Measurements from ENCODE around the gene ZXDB.
"Not testable (repeated sequence)": the region's sequence is repeated elsewhere in the genome, so short reads cannot be mapped to it uniquely, and the experiment has no call there.

The ZXDB gene

GRCh38 chrX:57591284-57592159, at the start of gene ZXDB:
TSS of gene ZXDB (plus strand) at chrX:57592011. CDS start at chrX:57592049, 38 bp downstream.
- not testable (repeated sequence) for DNase-seq

DNA sequence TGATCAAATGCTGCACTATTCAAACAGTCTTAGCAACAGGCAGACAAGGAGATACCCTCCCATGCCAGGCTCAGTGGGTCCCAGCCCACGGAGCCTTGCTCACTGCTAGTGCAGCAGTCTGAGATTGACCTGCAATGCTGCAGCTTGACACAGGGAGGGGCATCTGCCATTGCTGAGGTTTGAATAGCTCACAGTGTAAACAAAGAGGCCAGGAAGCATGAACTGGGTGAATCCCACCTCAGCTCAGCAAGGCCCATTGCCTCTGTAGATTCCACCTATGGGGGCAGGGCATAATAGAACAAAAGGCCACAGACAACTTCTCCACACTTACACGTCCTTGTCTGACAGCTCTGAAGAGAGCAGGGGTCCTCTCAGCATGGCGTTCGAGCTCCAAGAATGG, 26.6 kb upstream of the ZXDB start:
- DNase-seq, result no peak

- DNase-seq, result no peak
Measured at GRCh38 chrX:57573754-57574153, 18.1 kb upstream of the ZXDB start.

DNA sequence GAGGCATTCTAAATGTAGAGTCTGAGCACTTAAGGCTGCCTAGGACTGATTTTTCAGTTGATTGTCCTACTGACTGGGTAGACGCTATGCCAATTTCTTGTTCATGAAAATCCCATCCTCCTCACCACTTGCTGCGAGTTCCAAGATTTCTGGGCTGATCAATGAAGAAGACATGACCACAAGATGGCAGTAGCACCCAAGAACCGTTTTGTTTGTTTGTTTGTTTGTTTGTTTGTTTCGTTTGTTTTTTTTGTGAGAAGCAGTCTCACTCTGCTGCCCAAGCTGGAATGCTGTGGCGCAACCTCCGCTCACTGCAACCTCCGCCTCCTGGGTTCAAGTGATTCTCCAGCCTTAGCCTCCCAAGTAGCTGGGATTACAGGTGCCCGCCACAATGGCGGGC, 8.9 kb upstream of the ZXDB start:
- not testable (repeated sequence) for DNase-seq

DNA sequence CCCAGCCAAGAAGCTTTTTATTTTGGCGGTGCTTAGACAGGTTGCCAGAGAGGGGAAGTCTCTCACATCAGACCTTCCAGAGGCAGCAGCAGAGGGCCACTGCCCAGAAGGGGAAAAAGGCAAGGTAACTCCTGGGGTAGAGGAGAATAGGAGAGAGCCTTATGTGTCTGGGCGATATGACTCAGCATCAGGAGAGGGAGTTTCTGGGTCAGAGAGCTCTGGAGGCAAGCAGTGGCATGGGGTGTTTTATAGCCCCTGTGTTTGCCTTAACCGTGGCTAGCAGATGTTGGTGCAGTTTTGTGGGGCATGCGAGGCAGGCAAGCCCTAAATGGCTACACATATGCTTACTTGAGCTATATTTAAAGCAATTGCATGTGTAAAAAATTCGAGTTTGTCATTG, 8.3 kb upstream of the ZXDB start:
- no peak for DNase-seq

- no peak for DNase-seq
Measured at GRCh38 chrX:57586360-57586759, 5.5 kb upstream of the ZXDB start.

DNA sequence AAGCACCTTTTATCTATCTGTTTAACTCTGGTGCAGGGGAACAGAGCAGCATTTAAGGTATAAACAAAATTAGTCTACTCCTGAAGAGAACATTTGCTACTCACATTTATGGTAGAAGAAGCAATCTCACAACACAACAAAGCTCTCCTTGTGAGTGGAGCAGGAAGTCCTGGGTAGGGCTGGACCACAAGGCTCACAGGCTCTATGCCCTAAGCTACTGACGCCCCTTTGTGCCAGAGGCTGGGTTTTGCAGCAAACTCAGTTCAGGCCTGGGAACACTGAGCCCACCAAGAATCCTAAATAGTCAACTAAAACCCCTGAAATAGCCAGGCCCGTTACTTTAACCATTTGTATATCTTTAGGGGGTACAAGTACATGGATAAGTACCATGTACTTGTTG, 4.7 kb upstream of the ZXDB start:
- no peak for DNase-seq

DNA sequence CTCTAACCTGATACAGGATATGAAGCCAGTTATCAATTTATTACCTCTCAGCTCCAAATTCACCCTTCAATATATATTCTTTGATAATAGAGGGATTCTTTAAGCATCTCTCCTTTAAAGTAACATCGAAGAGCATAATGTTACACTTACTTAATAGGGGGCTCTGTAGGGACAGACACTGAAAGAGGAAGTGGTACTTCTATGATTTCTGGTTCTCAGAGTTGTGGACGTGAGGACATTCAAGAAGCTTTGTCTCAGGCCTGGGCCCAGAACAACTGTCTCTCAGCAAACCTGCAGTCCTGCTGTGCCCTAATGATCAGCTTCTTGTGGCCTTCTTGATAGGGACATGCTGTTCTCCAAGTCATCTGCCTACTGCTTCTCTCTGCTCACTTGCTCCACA, 4.2 kb upstream of the ZXDB start:
- DNase-seq, result no peak

DNA sequence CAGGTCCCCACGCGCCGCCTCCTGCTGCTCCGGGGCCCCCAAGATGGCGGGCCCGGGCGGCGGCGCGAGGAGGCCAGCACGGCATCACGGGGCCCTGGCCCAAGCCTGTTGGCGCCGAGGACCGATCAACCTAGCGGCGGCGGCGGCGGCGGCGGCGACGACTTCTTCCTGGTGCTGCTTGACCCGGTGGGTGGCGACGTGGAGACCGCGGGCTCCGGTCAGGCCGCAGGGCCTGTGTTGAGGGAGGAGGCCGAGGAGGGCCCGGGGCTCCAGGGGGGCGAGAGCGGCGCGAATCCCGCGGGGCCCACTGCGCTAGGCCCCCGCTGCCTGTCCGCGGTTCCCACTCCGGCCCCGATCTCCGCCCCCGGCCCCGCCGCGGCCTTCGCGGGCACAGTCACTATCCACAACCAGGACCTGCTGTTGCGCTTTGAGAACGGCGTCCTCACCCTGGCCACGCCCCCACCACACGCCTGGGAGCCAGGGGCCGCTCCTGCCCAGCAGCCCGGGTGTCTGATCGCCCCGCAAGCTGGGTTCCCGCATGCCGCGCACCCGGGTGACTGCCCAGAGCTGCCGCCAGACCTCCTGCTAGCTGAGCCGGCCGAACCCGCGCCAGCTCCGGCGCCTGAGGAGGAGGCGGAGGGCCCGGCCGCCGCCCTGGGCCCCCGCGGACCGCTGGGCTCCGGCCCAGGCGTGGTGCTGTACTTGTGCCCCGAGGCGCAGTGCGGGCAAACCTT, 516 bp downstream of the ZXDB start:
- DNase-seq, result not testable (repeated sequence)

GRCh38 chrX:57592894-57593215, 1.0 kb downstream of the ZXDB start:
- not testable (repeated sequence) for DNase-seq

DNA sequence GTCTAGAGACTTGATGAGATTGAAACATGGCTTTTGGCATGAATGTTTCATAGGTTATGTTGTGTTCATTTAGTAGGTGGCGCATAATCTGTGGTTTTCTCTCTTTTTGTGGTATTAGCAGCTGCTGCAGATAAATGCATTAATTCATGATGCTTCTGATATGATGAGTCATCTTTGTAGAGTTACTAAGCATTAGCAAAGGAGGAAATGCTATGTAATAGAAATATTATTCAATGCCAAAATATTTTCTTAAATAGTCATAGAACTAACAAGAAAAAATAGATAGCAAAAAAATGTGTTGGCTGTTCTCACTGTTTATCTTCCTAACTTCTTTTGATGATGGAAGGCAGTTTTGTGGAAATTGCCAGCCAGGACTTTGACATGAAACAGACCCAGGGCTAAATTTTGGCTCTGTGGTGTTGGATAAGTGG, 3.6 kb downstream of the ZXDB start:
- DNase-seq, result no peak

- DNase-seq, result no peak
Measured at GRCh38 chrX:57596109-57596508, 4.3 kb downstream of the ZXDB start.

DNA sequence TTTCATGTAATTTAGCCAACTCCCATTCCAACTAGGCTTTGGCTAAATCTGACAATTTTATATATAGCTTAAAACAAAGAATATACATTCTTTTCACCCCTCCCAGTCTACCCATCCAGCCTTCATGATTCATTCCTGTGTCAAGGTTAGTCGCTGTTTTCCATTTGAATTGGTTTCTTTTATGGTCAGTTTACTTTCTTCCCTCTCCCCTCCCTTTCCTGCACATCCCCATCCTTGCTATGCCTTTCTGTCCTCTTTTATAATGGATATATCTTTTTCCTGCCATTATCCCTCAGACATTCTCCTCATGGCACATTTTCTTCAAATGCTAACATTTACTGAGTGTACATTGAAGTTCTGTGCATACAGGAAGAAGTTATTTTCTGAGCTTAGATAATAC, 4.7 kb downstream of the ZXDB start:
- DNase-seq, result no peak

- no peak for DNase-seq
Measured at GRCh38 chrX:57607295-57608187, 15.7 kb downstream of the ZXDB start.

- not testable (repeated sequence) for DNase-seq
Measured at GRCh38 chrX:57613351-57613750, 21.5 kb downstream of the ZXDB start.

GRCh38 chrX:57629438-57629837, 37.6 kb downstream of the ZXDB start:
- DNase-seq, result not testable (repeated sequence)

DNA sequence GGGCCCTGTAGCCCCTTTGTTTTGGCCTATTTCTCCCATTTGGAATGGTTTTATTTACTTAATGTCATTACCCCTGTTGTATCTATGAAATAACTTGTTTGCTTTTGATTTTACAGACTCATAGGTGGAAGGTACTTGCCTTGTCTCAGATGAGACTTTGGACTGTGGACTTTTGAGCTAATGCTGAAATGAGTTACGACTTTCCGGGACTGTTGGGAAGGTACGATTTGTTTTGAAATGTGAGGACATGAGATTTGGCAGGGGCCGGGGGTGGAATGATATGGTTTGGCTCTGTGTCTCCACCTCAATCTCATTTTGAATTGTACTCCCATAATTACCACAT, 48.8 kb downstream of the ZXDB start:
- no peak for DNase-seq

DNA sequence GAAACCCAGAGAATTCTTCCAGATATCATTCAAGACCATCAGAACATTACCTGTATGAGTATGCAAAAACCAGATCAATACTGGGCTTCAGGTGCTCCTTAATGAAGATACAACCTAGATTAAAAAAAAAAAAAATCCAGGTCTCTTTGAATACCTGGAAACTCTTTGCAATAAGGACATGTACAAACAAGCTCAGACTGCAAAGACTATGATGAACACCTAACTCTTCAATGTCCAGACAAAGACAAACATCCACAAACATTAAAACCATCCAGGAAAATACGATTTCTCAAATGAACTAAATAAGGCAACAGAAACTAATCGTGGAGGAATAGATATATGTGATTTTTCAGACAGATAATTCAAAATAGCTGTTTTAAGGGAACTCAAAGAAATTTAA, 49.5 kb downstream of the ZXDB start:
- DNase-seq, result no peak

- DNase-seq, result no peak
Measured at GRCh38 chrX:57643698-57644097, 51.9 kb downstream of the ZXDB start.

GRCh38 chrX:57647020-57647419, 55.2 kb downstream of the ZXDB start:
- no peak for DNase-seq
